ENCODE data around the gene LDAH.

DNA sequence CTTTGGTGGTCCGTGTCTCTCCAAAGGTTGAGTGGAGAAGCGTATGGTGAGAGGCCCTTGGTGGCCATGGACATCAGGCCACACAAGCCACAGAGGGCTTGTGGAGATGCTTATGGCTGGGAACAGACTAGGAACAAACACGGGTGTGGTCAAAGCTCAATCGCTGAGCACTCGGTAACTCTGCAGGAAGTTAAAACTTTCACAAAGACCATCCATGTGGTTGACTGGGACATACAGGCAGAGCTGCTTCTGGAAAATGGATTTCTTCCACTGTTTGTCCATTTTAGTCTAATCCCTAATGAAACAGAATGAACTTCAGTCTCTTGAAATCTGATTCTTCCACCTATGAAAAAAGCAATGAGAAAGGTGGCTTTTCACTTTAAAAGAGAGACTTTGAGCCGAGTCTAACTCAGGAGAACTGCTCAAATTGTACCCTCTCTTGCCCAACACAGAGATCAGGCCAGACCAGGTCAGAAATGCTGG is 138.3 kb downstream of the LDAH start:
- TF ChIP-seq ZNF274 (IDR thresholded peaks at IDR 0.05; ENCODE audit: low read depth, low read length) (no peak), YY1 (IDR thresholded peaks at IDR 0.05; ENCODE audit: insufficient read depth, insufficient read length) (no peak), SUZ12 (IDR thresholded peaks at IDR 0.05; ENCODE audit: extremely low read depth, insufficient read depth, insufficient read length) (no peak)

Measured in NT2/D1 (cell line).